GM21717 (cell line): ENCODE measurements around the gene SETBP1.
A peak's percentile ranks its signal among the peaks of the same experiment; 100 is the strongest.

Experiments
- ATAC-seq: cut with Tn5 transposase; IDR thresholded peaks from one replicate; pipeline ENCODE4 v1.9.1; 2021; ENCODE audit warnings: mild to moderate bottlenecking, moderate library complexity; ENCODE audit not compliant: unreplicated experiment

The SETBP1 gene

GRCh38 chr18:45100321-45101105 is 419.8 kb downstream of the SETBP1 start:
- ATAC-seq: no peak

GRCh38 chr18:45102126-45102525 is 421.4 kb downstream of the SETBP1 start:
- ATAC-seq: no peak

GRCh38 chr18:45102863-45103262 is 422.2 kb downstream of the SETBP1 start:
- ATAC-seq: peak; percentile 19

GRCh38 chr18:45103319-45104048 is 422.8 kb downstream of the SETBP1 start:
- peak; percentile 54 for ATAC-seq

GRCh38 chr18:45104049-45104395 is 423.3 kb downstream of the SETBP1 start:
- ATAC-seq: peak; percentile 31

GRCh38 chr18:45106331-45106774 is 425.7 kb downstream of the SETBP1 start:
- peak; percentile 88 for ATAC-seq

GRCh38 chr18:45107425-45107824 is 426.7 kb downstream of the SETBP1 start:
- no peak for ATAC-seq

GRCh38 chr18:45108754-45109153 is 428.1 kb downstream of the SETBP1 start:
- no peak for ATAC-seq

- no peak for ATAC-seq
Observed at GRCh38 chr18:45109271-45109670, 428.6 kb downstream of the SETBP1 start.

- no peak for ATAC-seq
Observed at GRCh38 chr18:45109706-45110105, 429.0 kb downstream of the SETBP1 start.

- ATAC-seq: no peak
Observed at GRCh38 chr18:45110577-45111501, 430.2 kb downstream of the SETBP1 start.

- ATAC-seq: no peak
Observed at GRCh38 chr18:45111502-45111848, 430.8 kb downstream of the SETBP1 start.

- ATAC-seq: no peak
Observed at GRCh38 chr18:45112682-45113081, 432.0 kb downstream of the SETBP1 start.

GRCh38 chr18:45116116-45116515 is 435.4 kb downstream of the SETBP1 start:
- no peak for ATAC-seq
